Fibroblast of lung (primary cell): ENCODE measurements around the gene MREG.

Source experiments
- CTCF ChIP-seq, 2 donors: IDR thresholded peaks in 1 of 2; conservative IDR thresholded peaks in 1 of 2; 1 replicate in 1 of 2; 2 replicates in 1 of 2; pipeline ENCODE4 v1.5.1; 2011 to 2012; ENCODE audit warnings: low read length in 2 of 2, control low read depth in 1 of 2, inconsistent platforms in 1 of 2, low read depth in 1 of 2, mild to moderate bottlenecking in 1 of 2
- EZH2 ChIP-seq: IDR thresholded peaks from 2 replicates; pipeline ENCODE4 v1.5.1; 2012; ENCODE audit warnings: low read length, control low read depth, mild to moderate bottlenecking; ENCODE audit errors: missing control alignments

- TF ChIP-seq CTCF (conservative IDR thresholded peaks at IDR 0.05 in 1 of 2, IDR thresholded peaks at IDR 0.05 in 1 of 2; ENCODE audit: low read depth in 1 of 2, low read length in 2 of 2) (no peak), EZH2 (no peak)
These were observed 103.2 kb downstream of the MREG start for GRCh38 chr2:215910180-215910579.
